GM19240 (cell line): ENCODE results near the gene HLA-G.
"Not testable (repeated sequence)": the region's sequence is repeated elsewhere in the genome, so short reads cannot be mapped to it uniquely, and the experiment has no call there.

Experiments used
- DNase-seq: peaks from one replicate; pipeline ENCODE4 v3.0.0; 2011; ENCODE audit warnings: low spot score; ENCODE audit not compliant: insufficient read length

The HLA-G gene

DNA sequence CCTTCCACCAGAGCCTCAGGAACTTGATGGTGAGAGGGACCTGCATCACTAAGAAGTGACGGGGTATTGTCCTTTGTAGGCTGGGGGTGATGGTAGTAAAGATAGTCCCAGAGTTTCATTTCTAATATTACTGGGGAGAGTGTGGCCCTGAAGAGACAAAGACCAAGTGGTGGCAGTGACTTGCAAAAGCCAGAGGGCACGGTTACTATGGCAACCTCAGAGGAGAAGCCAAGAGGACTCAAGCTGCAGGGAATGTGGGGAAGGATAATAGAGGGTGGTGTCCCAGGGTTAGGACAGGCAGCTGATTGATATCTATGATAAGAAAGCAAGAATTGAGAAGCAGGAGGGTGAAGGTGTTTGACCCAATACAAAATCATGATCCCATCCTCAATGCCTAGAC, 42.5 kb downstream of the HLA-G start:
- DNase-seq: no peak

DNA sequence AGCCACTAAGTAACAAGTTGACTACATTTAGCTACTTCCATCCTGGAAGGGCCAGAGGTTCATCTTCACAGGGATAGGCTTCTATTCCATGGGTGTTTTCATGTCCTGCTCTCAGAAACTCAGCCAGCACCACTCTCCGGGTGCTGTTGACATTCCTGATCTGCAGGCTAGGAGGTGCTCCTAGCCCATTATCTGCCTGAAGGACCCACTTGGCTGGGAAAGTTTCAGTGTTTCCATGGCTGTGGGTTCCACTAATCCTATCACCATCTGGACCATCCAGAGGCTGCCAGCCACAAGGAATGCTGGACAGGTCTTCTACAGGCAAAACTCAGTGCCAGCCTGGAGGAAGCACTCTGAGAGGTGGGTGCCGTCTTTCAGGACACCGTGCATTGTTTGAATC, 45.2 kb downstream of the HLA-G start:
- no peak for DNase-seq

DNA sequence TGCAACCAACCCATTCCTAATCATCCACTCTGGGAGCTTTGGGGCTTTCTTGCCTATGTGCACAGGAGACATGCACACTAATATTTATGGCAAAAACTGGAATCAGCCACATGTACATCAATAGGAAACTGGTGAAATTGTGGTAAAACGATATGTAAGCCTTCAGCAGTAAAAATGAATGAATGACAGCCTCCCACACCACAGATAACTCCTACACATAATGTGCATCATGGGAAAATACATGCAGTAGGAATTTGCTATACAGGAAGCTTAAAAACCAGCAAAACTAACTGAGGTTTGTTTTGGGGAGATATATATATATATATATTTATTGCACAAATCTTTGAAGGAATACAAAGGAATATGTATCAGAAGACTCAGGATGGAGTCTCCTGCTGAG, 47.6 kb downstream of the HLA-G start:
- no peak for DNase-seq

DNA sequence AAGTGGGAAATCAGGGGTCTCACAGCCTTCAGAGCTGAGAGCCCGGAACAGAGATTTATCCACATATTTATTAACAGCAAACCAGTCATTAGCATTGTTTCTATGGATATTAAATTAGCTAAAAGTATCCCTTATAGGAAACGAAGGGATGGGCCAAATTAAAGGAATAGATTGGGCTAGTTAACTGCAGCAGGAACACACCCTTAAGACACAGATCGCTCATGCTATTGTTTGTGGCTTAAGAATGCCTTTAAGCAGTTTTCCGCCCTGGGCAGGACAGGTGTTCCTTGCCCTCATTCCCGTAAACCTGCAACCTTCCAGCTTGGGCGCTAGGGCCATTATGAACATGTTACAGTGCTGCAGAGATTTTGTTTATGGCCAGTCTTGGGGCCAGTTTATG, 48.1 kb downstream of the HLA-G start:
- not testable (repeated sequence) for DNase-seq
